Measurements from ENCODE around the gene MARVELD1.

GRCh38 chr10:97718178-97718577 lies 4.6 kb downstream of the MARVELD1 start:
- TF ChIP-seq CTCF (IDR thresholded peaks at IDR 0.05; ENCODE audit: low read length) (no peak), EZH2 (IDR thresholded peaks at IDR 0.05; ENCODE audit: borderline replicate concordance, low read length) (no peak)
